Neural progenitor cell (in vitro differentiated cells): ENCODE measurements around the gene ABAT.

ENCODE experiments used
- EZH2 ChIP-seq: fragments of 200-600 bp; sonication (generic); IDR thresholded peaks from 2 replicates; pipeline ENCODE4 v1.6.1; 2017; ENCODE audit warnings: antibody characterized with exemption, mild to moderate bottlenecking, moderate library complexity
- EZH2phosphoT487 ChIP-seq: fragments of 200-600 bp; sonication (generic); IDR thresholded peaks from 2 replicates; pipeline ENCODE4 v1.6.1; 2017; ENCODE audit warnings: antibody characterized with exemption
- TF ChIP-seq, protein P1 (sequence below): fragments of 200-600 bp; sonication (generic); IDR thresholded peaks from 2 replicates; pipeline ENCODE4 v1.5.1; 2017; ENCODE audit warnings: antibody characterized with exemption, mild to moderate bottlenecking

DNA sequence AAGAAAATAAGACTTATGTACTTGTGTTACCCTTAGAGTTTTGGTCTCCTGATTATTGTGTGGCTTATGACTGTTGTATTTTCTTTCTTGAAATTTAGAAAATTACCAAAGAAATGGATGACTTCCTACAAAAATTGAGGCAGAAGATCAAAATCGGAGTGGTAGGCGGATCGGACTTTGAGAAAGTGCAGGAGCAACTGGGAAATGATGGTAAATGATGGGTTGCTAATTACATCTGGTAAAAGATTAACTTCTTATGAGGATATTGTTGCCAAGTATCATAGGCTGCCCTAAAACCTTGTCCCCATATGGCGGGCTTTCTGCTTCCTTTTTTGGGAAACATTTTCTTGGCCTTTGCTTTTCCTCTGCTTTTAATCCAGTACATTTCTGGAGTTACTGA is 127.3 kb downstream of the ABAT start:
- TF ChIP-seq, protein P1, sequence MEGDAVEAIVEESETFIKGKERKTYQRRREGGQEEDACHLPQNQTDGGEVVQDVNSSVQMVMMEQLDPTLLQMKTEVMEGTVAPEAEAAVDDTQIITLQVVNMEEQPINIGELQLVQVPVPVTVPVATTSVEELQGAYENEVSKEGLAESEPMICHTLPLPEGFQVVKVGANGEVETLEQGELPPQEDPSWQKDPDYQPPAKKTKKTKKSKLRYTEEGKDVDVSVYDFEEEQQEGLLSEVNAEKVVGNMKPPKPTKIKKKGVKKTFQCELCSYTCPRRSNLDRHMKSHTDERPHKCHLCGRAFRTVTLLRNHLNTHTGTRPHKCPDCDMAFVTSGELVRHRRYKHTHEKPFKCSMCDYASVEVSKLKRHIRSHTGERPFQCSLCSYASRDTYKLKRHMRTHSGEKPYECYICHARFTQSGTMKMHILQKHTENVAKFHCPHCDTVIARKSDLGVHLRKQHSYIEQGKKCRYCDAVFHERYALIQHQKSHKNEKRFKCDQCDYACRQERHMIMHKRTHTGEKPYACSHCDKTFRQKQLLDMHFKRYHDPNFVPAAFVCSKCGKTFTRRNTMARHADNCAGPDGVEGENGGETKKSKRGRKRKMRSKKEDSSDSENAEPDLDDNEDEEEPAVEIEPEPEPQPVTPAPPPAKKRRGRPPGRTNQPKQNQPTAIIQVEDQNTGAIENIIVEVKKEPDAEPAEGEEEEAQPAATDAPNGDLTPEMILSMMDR, result no peak
- TF ChIP-seq EZH2 (no peak), EZH2phosphoT487 (no peak)
